Measurements from ENCODE around the gene GUSB.

GUSB gene

GRCh38 chr7:65927489-65928448 is 54.2 kb downstream of the GUSB start:
- DNase-seq, result no peak

- no peak for DNase-seq
Measured at GRCh38 chr7:65926588-65926987, 55.4 kb downstream of the GUSB start.

- DNase-seq, result peak; percentile 23 to 51
Measured at GRCh38 chr7:65925040-65925439, 57.0 kb downstream of the GUSB start.

- DNase-seq, result no peak
Measured at GRCh38 chr7:65924193-65924592, 57.8 kb downstream of the GUSB start.

- DNase-seq, result no peak
Measured at GRCh38 chr7:65923316-65923715, 58.7 kb downstream of the GUSB start.

GRCh38 chr7:65915921-65916657 is 65.9 kb downstream of the GUSB start:
- DNase-seq, result no peak

- DNase-seq, result no peak
Measured at GRCh38 chr7:65912237-65912636, 69.8 kb downstream of the GUSB start.

Measured in inflammatory macrophage treated with lipopolysaccharide for 1 hour (primary cell).